HG03520 (cell line): Measurements from ENCODE around the gene RPS6KA2.

Source experiments
- ATAC-seq: cut with Tn5 transposase; IDR thresholded peaks from one replicate; pipeline ENCODE4 v1.9.1; 2021; ENCODE audit warnings: mild to moderate bottlenecking, moderate library complexity; ENCODE audit not compliant: unreplicated experiment

The RPS6KA2 gene

GRCh38 chr6:166616261-166617238 is 10.5 kb downstream of the RPS6KA2 start:
- no peak for ATAC-seq

GRCh38 chr6:166615059-166615770 is 11.8 kb downstream of the RPS6KA2 start:
- no peak for ATAC-seq

- ATAC-seq = no peak
These were observed 12.5 kb downstream of the RPS6KA2 start for GRCh38 chr6:166614589-166614988.

GRCh38 chr6:166614171-166614583 is 12.9 kb downstream of the RPS6KA2 start:
- no peak for ATAC-seq

- ATAC-seq = no peak
These were observed 14.0 kb downstream of the RPS6KA2 start for GRCh38 chr6:166613027-166613426.

- no peak for ATAC-seq
These were observed 14.6 kb downstream of the RPS6KA2 start for GRCh38 chr6:166612471-166612881.

- ATAC-seq = no peak
These were observed 15.4 kb downstream of the RPS6KA2 start for GRCh38 chr6:166611631-166612030.

- no peak for ATAC-seq
These were observed 17.0 kb downstream of the RPS6KA2 start for GRCh38 chr6:166610069-166610468.

- ATAC-seq = no peak
These were observed 18.3 kb downstream of the RPS6KA2 start for GRCh38 chr6:166608774-166609173.

- no peak for ATAC-seq
These were observed 21.3 kb downstream of the RPS6KA2 start for GRCh38 chr6:166605752-166606151.

- no peak for ATAC-seq
These were observed 22.1 kb downstream of the RPS6KA2 start for GRCh38 chr6:166604911-166605310.

- ATAC-seq = no peak
These were observed 22.7 kb downstream of the RPS6KA2 start for GRCh38 chr6:166604328-166604727.

GRCh38 chr6:166603043-166603690 is 23.9 kb downstream of the RPS6KA2 start:
- ATAC-seq = no peak

GRCh38 chr6:166601956-166602355 is 25.1 kb downstream of the RPS6KA2 start:
- no peak for ATAC-seq

- no peak for ATAC-seq
These were observed 26.1 kb downstream of the RPS6KA2 start for GRCh38 chr6:166600931-166601330.

- no peak for ATAC-seq
These were observed 27.8 kb downstream of the RPS6KA2 start for GRCh38 chr6:166599205-166599604.

- no peak for ATAC-seq
These were observed 28.5 kb downstream of the RPS6KA2 start for GRCh38 chr6:166598441-166599138.

GRCh38 chr6:166597711-166598440 is 29.2 kb downstream of the RPS6KA2 start:
- ATAC-seq = no peak

GRCh38 chr6:166596776-166597507 is 30.1 kb downstream of the RPS6KA2 start:
- ATAC-seq = no peak
